Measurements from ENCODE around the gene SHISA6.

DNA sequence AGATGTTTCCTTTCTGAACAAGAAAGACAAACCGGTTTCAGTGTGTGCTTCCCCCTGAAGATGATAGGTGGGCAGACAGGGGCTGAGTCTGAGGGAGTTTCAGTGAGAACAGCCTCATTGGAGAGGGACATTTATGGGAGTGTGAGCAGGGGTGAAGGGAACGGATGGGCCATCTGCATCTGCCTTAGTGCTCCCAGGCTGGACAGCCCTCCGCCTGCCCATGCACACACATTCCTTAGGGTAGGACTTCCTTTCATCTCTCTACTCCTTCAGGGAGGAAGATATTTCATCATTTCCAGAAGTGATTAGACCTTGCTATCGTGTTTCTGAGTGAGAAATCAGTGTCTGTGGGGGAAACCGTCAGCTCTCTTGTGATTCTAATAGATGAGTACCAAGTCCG is 3.8 kb downstream of the SHISA6 start:
- TF ChIP-seq YY1 (IDR thresholded peaks at IDR 0.05; ENCODE audit: low read depth), result no peak
- TF ChIP-seq, protein P1, sequence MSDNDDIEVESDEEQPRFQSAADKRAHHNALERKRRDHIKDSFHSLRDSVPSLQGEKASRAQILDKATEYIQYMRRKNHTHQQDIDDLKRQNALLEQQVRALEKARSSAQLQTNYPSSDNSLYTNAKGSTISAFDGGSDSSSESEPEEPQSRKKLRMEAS (IDR thresholded peaks at IDR 0.05), result no peak
- TF ChIP-seq, protein P2, sequence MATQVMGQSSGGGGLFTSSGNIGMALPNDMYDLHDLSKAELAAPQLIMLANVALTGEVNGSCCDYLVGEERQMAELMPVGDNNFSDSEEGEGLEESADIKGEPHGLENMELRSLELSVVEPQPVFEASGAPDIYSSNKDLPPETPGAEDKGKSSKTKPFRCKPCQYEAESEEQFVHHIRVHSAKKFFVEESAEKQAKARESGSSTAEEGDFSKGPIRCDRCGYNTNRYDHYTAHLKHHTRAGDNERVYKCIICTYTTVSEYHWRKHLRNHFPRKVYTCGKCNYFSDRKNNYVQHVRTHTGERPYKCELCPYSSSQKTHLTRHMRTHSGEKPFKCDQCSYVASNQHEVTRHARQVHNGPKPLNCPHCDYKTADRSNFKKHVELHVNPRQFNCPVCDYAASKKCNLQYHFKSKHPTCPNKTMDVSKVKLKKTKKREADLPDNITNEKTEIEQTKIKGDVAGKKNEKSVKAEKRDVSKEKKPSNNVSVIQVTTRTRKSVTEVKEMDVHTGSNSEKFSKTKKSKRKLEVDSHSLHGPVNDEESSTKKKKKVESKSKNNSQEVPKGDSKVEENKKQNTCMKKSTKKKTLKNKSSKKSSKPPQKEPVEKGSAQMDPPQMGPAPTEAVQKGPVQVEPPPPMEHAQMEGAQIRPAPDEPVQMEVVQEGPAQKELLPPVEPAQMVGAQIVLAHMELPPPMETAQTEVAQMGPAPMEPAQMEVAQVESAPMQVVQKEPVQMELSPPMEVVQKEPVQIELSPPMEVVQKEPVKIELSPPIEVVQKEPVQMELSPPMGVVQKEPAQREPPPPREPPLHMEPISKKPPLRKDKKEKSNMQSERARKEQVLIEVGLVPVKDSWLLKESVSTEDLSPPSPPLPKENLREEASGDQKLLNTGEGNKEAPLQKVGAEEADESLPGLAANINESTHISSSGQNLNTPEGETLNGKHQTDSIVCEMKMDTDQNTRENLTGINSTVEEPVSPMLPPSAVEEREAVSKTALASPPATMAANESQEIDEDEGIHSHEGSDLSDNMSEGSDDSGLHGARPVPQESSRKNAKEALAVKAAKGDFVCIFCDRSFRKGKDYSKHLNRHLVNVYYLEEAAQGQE (IDR thresholded peaks at IDR 0.05; ENCODE audit: low read depth), result no peak
- TF ChIP-seq NFIC (IDR thresholded peaks at IDR 0.05), result no peak
- TF ChIP-seq CREB1 (IDR thresholded peaks at IDR 0.05; ENCODE audit: low read depth), result no peak
- no peak for TF ChIP-seq EP300 (IDR thresholded peaks at IDR 0.05; ENCODE audit: borderline replicate concordance)
- no peak for TF ChIP-seq RAD21 (IDR thresholded peaks at IDR 0.05; ENCODE audit: low read depth)
- TF ChIP-seq CEBPB (IDR thresholded peaks at IDR 0.05), result no peak
- no peak for TF ChIP-seq ZBTB7A (IDR thresholded peaks at IDR 0.05; ENCODE audit: low read depth)
- no peak for TF ChIP-seq TAF1 (IDR thresholded peaks at IDR 0.05; ENCODE audit: low read depth)

Data from Ishikawa (cell line).